AG04449 (cell line): Measurements from ENCODE around the gene ERC2.

ENCODE experiments used
- CTCF ChIA-PET: fragments of 350-600 bp; formaldehyde crosslinking; extraction: SDS; loops from one replicate; lab custom pipeline; 2021; ENCODE audit warnings: antibody characterized with exemption; lab: Yijun Ruan, JAX
- POLR2A ChIA-PET: fragments of 400-600, 350-600 bp; formaldehyde crosslinking; extraction: SDS; loops from one replicate; lab custom pipeline; 2020; ENCODE audit warnings: antibody characterized with exemption, inconsistent platforms; lab: Yijun Ruan, JAX
- DNase-seq: peaks from one replicate; pipeline ENCODE4 v3.0.0-alpha.2; 2010; ENCODE audit warnings: low read depth, low spot score
- H3K4me3 ChIP-seq: 2 replicates; pipeline ENCODE4 v1.5.1; 2011; ENCODE audit warnings: low read depth, mild to moderate bottlenecking, control low read depth, low read length
- TF ChIP-seq, protein P1 (sequence below): IDR thresholded peaks from one replicate; pipeline ENCODE4 v1.5.1; 2011; ENCODE audit warnings: mild to moderate bottlenecking, moderate library complexity, low read length, control low read depth, inconsistent platforms; ENCODE audit not compliant: insufficient read depth; ENCODE audit errors: missing control alignments

ERC2 gene

DNA sequence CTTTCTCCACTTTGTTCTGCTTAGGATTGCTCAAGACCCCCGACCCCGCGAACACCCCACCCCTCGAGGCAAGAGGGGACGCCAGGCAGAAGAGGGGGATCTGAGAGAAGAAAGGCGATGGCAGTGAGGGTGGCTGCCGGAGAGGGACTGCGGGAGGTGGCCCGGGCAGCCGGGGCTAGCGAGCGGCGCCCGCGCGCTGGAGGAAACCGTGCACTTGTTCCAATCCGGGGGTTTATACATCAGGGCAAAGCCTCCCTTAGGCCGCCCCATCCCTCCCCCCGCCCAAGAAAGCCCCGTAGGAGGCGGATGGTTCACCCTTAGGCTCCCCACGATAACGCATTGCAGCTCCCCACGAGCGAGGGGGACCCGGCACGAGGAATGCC is 475 bp downstream of the ERC2 start:
- H3K4me3 ChIP-seq = peak overlapping the region; percentile 49
- CTCF ChIA-PET = no interaction called here
- TF ChIP-seq, protein P1, sequence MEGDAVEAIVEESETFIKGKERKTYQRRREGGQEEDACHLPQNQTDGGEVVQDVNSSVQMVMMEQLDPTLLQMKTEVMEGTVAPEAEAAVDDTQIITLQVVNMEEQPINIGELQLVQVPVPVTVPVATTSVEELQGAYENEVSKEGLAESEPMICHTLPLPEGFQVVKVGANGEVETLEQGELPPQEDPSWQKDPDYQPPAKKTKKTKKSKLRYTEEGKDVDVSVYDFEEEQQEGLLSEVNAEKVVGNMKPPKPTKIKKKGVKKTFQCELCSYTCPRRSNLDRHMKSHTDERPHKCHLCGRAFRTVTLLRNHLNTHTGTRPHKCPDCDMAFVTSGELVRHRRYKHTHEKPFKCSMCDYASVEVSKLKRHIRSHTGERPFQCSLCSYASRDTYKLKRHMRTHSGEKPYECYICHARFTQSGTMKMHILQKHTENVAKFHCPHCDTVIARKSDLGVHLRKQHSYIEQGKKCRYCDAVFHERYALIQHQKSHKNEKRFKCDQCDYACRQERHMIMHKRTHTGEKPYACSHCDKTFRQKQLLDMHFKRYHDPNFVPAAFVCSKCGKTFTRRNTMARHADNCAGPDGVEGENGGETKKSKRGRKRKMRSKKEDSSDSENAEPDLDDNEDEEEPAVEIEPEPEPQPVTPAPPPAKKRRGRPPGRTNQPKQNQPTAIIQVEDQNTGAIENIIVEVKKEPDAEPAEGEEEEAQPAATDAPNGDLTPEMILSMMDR = no peak
- no peak for DNase-seq
- POLR2A ChIA-PET = no interaction called here

DNA sequence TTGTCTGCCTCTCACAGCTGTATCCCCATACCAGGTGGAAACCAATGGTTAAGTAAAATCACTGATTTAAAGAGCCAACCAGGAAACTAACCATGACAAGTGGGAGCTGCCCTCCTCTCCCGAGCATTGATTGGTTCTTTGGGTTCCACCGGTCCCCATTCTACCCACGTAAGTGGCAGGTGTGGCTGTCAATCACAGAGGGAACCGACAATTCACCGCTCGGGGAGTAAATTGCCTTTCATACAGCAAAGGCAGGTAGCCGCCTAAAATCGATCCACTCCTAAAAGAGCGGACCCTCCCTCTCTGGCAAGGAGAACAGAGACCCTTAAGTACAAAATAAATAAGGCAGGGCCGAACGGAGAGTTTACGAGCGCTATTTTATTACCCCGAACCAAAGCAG is 1.2 kb downstream of the ERC2 start:
- TF ChIP-seq, protein P1 = no peak
- POLR2A ChIA-PET = no interaction called here
- DNase-seq = no peak
- H3K4me3 ChIP-seq = no peak overlapping the region
- CTCF ChIA-PET = no interaction called here

DNA sequence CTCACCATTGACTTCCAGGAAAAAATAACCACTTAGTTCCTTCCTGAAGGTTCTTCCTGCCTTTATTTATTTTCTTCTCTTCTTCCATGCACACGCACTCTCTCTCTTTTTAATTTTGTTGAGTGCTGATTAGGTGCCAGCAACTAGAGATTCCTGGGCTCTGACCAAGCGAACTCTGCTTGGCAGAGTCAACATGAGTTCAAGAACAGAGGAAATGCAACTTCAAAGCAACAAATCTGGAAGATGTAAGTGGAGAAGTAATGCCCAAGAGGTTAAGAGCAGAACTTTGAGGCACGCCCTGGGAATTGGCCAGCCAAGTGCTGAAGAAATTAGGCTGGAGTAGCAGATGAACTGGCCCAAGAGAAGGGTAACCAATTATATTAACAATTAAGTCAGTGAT is 8.5 kb downstream of the ERC2 start:
- POLR2A ChIA-PET = no interaction called here
- CTCF ChIA-PET = no interaction called here
- TF ChIP-seq, protein P1 = no peak
- no peak for DNase-seq
- no peak overlapping the region for H3K4me3 ChIP-seq

DNA sequence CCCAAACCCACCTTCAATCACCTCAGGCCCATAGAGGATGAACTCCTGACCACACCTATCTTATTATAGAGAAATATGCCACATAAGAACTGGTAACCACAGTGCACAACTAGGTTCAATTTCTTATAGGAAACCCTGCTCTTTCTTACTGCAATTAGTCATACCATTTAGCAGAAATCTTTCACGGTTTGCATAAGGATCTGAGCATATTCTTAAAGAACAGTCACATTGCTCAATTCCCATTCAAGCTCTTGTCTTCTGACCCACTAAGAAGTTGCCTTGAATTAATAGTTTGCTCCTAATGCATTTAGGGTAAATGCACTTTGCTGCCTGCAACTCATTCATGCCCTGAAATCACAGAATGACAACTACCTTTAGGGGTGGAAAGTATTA is 9.2 kb downstream of the ERC2 start:
- POLR2A ChIA-PET = no interaction called here
- TF ChIP-seq, protein P1 = no peak
- CTCF ChIA-PET = no interaction called here
- DNase-seq = no peak
- no peak overlapping the region for H3K4me3 ChIP-seq

DNA sequence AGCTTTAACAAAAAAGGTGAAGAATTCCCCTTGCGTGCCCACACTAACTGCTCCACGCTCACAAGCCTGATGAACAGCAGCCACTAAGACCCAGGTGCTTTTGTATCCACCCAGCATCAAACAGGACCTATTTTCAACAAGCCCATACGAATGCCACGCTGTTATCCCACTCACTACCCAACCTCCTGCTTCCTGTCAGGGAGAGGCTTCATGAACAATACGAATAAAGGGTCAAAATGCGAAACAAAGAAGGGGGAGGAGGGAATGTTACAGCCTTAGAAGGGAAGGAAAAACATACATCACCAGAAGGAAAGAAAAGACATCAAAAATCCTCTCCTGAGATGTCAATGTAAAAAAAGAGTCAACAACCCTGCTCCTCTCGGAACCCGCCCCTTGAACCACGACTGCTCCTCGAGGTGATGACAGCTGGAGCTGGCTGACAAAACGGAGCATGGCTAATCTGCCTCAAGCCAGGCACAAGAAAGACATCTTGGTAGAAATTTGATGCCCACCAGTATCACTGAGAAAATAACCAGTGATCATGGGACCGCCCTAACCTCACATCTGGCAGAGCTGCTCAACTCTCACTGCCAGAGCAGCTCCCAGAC is 9.7 kb downstream of the ERC2 start:
- TF ChIP-seq, protein P1 = no peak
- CTCF ChIA-PET = no interaction called here
- no peak overlapping the region for H3K4me3 ChIP-seq
- POLR2A ChIA-PET = no interaction called here
- DNase-seq = no peak

DNA sequence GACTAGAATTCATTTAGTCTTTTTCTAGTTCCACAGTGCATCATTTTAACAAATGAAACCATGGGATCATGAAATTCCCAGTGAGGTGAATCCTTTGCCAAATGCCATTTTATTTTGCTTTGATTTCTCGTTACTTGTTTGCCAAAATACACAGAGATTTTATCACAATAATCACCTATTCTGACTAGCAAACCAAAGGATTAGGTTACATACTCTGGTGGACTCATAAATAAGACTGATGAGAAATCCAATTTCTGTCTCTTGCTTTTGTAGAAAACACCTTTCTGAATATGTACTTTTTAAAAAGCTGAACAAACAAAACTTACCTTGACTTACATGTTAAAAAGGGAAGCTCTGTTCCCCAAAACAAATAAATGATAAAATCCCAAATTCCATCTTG is 12.2 kb downstream of the ERC2 start:
- CTCF ChIA-PET = interaction anchor here (1.8 kb wide), 1 partner anchor 9 kb away, joined by 5 read pairs; no protein-coding TSS in a partner anchor

More for the DNA sequence above, 12.2 kb downstream of the ERC2 start:
- H3K4me3 ChIP-seq = no peak overlapping the region
- TF ChIP-seq, protein P1 = no peak
- POLR2A ChIA-PET = no interaction called here
- no peak for DNase-seq
